ENCODE data around the gene PTPRG. TPM values are rescaled to one million over a fixed set of nuclear protein-coding genes. Genes with fewer than 3 reads are reported as not detected.

Gene PTPRG
- total and polyA plus RNA-seq, 10 of the 15 experiments (the other 5 are each of a cell fraction or from before 2014, with no cell fraction given) = 0.29 to 20.7 (median 1.4) TPM

DNA sequence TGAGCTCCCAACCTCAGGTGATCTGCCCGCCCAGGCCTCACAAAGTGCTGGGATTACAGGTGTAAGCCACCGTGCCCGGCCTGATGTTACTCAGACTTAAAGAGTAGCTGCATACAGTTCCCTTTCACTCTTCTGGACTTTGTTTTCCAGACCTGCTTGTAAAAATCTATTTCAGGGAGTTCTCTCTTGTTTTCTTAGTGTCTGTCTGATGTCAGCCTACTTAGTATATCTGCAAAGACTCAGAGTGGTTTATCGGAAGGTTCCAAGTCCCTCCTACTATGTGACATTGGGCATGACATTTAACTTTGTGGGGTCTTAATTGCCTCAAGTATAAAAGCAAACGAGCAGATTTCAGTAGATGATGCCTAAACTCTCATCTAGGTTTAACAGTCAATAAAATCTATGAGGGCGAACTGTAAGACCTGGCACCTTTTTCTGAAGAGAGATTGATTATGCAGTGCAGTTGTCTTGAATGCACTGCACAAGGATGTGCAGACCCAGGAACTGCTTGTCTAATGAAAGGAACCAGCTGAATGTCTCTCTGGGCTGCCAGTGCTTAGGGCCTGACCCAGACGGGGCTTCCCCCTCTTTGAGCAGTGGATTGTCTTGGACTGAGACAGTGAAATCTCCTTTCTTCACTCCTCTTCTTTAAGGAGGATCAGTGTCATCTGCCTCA lies 301.4 kb downstream of the PTPRG start (continued):
- TF ChIP-seq, protein P1, sequence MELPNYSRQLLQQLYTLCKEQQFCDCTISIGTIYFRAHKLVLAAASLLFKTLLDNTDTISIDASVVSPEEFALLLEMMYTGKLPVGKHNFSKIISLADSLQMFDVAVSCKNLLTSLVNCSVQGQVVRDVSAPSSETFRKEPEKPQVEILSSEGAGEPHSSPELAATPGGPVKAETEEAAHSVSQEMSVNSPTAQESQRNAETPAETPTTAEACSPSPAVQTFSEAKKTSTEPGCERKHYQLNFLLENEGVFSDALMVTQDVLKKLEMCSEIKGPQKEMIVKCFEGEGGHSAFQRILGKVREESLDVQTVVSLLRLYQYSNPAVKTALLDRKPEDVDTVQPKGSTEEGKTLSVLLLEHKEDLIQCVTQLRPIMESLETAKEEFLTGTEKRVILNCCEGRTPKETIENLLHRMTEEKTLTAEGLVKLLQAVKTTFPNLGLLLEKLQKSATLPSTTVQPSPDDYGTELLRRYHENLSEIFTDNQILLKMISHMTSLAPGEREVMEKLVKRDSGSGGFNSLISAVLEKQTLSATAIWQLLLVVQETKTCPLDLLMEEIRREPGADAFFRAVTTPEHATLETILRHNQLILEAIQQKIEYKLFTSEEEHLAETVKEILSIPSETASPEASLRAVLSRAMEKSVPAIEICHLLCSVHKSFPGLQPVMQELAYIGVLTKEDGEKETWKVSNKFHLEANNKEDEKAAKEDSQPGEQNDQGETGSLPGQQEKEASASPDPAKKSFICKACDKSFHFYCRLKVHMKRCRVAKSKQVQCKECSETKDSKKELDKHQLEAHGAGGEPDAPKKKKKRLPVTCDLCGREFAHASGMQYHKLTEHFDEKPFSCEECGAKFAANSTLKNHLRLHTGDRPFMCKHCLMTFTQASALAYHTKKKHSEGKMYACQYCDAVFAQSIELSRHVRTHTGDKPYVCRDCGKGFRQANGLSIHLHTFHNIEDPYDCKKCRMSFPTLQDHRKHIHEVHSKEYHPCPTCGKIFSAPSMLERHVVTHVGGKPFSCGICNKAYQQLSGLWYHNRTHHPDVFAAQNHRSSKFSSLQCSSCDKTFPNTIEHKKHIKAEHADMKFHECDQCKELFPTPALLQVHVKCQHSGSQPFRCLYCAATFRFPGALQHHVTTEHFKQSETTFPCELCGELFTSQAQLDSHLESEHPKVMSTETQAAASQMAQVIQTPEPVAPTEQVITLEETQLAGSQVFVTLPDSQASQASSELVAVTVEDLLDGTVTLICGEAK (IDR thresholded peaks at IDR 0.05; ENCODE audit: borderline replicate concordance) = no peak
- TF ChIP-seq BRCA1 (IDR thresholded peaks at IDR 0.05; ENCODE audit: low read depth, low read length) = no peak
- no peak for TF ChIP-seq MEF2B (IDR thresholded peaks at IDR 0.05; ENCODE audit: partially characterized antibody, poor library complexity, severe bottlenecking)

GRCh38 chr3:61863579-61863978 lies 302.2 kb downstream of the PTPRG start:
- FAIRE-seq (no peak), ATAC-seq (no peak), DNase-seq (ENCODE audit: low read depth, low spot score) (no peak)
- no TSS peak for BruUV-seq (replicated peaks)
- Histone ChIP-seq H4K20me1 (ENCODE audit: control insufficient read depth, insufficient read depth) (no peaks in the 10 kb centered on the region), H2AFZ (ENCODE audit: control insufficient read depth, low read depth, low read length) (no peak overlapping the region), H3K9me3 (replicated peaks; ENCODE audit: control insufficient read depth, insufficient read depth, low read length) (no peaks in the 10 kb centered on the region), H3K4me3 (no peak overlapping the region), H3K27me3 (replicated peaks in 1 of 2; ENCODE audit: control insufficient read depth in 2 of 2, insufficient read depth in 2 of 2, low read length in 1 of 2) (no peaks in the 10 kb centered on the region), H3K79me2 (ENCODE audit: control insufficient read depth, insufficient read depth, low read length) (no peaks in the 10 kb centered on the region), H3K4me2 (ENCODE audit: control insufficient read depth, insufficient read depth) (no peak overlapping the region), H3K36me3 (ENCODE audit: control insufficient read depth in 2 of 2, insufficient read depth in 2 of 2, low read length in 1 of 2) (no peaks in the 10 kb centered on the region), H3K27ac (ENCODE audit: control insufficient read depth, insufficient read depth) (no peak overlapping the region), H3K4me1 (ENCODE audit: control insufficient read depth, insufficient read depth, low read length) (no peaks in the 10 kb centered on the region), H3K9ac (ENCODE audit: control insufficient read depth, insufficient read depth, low read length) (no peak overlapping the region)
- 0% methylated on average over 1 of the region's 1 CpG for WGBS (ENCODE audit: insufficient coverage, insufficient replicate concordance, low lambda C conversion rate, missing lambda C conversion rate)
- ChIA-PET POLR2A (interaction anchor here (0.6 kb wide), 1 partner anchor 323 kb away, joined by 3 read pairs; no protein-coding TSS in a partner anchor), SMC1A (ENCODE audit: uncharacterized antibody, unreplicated experiment) (interaction anchor here (1.2 to 11.3 kb wide), 9 partner anchors 10 to 82 kb away, joined by 3 to 135 read pairs (median 7); no protein-coding TSS in a partner anchor), RAD21 (ENCODE audit: unreplicated experiment) (interaction anchor here (0.8 to 2.9 kb wide), 6 partner anchors 8 to 299 kb away, joined by 3 to 12 read pairs (median 5); no protein-coding TSS in a partner anchor), CTCF (interaction anchor here (1.0 to 2.6 kb wide), 6 partner anchors 14 to 325 kb away, joined by 3 to 9 read pairs (median 4); no protein-coding TSS in a partner anchor)
- intact Hi-C loops (cut with micrococcal nuclease; ENCODE audit: unreplicated experiment) (no loop called here), in situ Hi-C loops (cut with MboI) (no loop called here)
- no peak for TF ChIP-seq DPF2 (IDR thresholded peaks at IDR 0.05)
- TF ChIP-seq SMC3 (IDR thresholded peaks at IDR 0.05; ENCODE audit: borderline replicate concordance, low read length) = no peak
- no peak for TF ChIP-seq ZNF217 (IDR thresholded peaks at IDR 0.05)
- no peak for TF ChIP-seq CEBPB (IDR thresholded peaks at IDR 0.05; ENCODE audit: borderline replicate concordance in 1 of 2, low read depth in 2 of 2, low read length in 2 of 2)
- TF ChIP-seq ZZZ3 (IDR thresholded peaks at IDR 0.05; ENCODE audit: control insufficient read depth, insufficient read length, low read depth) = no peak
- TF ChIP-seq PAX5 (IDR thresholded peaks at IDR 0.05; ENCODE audit: borderline replicate concordance, low read depth, low read length) = no peak
- TF ChIP-seq CREM (IDR thresholded peaks at IDR 0.05; ENCODE audit: low read depth) = no peak
- no peak for TF ChIP-seq FOXK2 (IDR thresholded peaks at IDR 0.05)
- no peak for TF ChIP-seq ESRRA (IDR thresholded peaks at IDR 0.05; ENCODE audit: low read length)
- no peak for TF ChIP-seq LARP7 (IDR thresholded peaks at IDR 0.05)
- TF ChIP-seq BCLAF1 (IDR thresholded peaks at IDR 0.05) = no peak
